Neural crest cell (in vitro differentiated cells): ENCODE results near the gene NAA35. TPM values are rescaled to one million over a fixed set of nuclear protein-coding genes. Genes with fewer than 3 reads are reported as not detected.

Experiments used
- DNase-seq: peaks from one replicate; pipeline ENCODE4 v3.0.0; 2021; ENCODE audit warnings: low read depth, mixed read lengths, low spot score
- H3K27ac Mint-ChIP-seq: one replicate; pipeline ENCODE4 v1.8.0; 2021; ENCODE audit warnings: mild to moderate bottlenecking, mixed read lengths; ENCODE audit not compliant: unreplicated experiment
- H3K27me3 Mint-ChIP-seq: 2 replicates; pipeline ENCODE4 v1.8.0; 2021; ENCODE audit warnings: low read depth, mild to moderate bottlenecking, mixed read lengths
- H3K36me3 Mint-ChIP-seq: 2 replicates; pipeline ENCODE4 v1.8.0; 2021; ENCODE audit warnings: low read depth, mild to moderate bottlenecking, mixed read lengths
- H3K4me1 Mint-ChIP-seq: 2 replicates; pipeline ENCODE4 v1.8.0; 2021; ENCODE audit warnings: mixed read lengths
- H3K4me3 Mint-ChIP-seq: one replicate; pipeline ENCODE4 v1.8.0; 2021; ENCODE audit warnings: mild to moderate bottlenecking, mixed read lengths
- H3K9me3 Mint-ChIP-seq: 2 replicates; pipeline ENCODE4 v1.8.0; 2021; ENCODE audit warnings: mixed read lengths
- CTCF ChIP-seq: fragments of 200-600 bp; sonication (generic); conservative IDR thresholded peaks from 2 replicates; pipeline ENCODE4 v1.5.0; 2021; ENCODE audit warnings: antibody characterized with exemption, mild to moderate bottlenecking
- long read RNA-seq: library from polyadenylated mRNA; unstranded; transcript quantifications from one replicate; pipeline ENCODE4 v2.0.0, GENCODE V29; 2020
- total RNA-seq: library from RNA; stranded (reverse); gene quantifications from 2 replicates; pipeline ENCODE4 v1.2.1, GENCODE V29; 2021

Gene NAA35
- total RNA-seq = 35.3 and 35.8 TPM in 2 replicates
- long read RNA-seq, transcript NAA35-201 (23 exons, 2,649 nt) = major isoform, 18 of 54 reads
- long read RNA-seq, partial matches to known transcripts = 14 of 54 reads
- long read RNA-seq, other reads (novel, unspliced or antisense) = 22 of 54 reads

GRCh38 chr9:85940832-85941621 is at the start of gene NAA35:
Gene NAA35 (plus strand): TSS chr9:85941146. CDS start chr9:85942160, 1,014 bp downstream.
- Mint-ChIP-seq H3K27me3 (no peaks in the 10 kb centered on the region), H3K4me3 (peak within 1 kb of the TSS; percentile 94), H3K36me3 (peaks cover 2% of the 10 kb centered on the region), H3K9me3 (peaks cover 3% of the 10 kb centered on the region), H3K27ac (peak within 1 kb of the TSS; percentile 99), H3K4me1 (peaks cover 18% of the 10 kb centered on the region)
- peak; percentile 99 for DNase-seq
- TF ChIP-seq CTCF = no peak

GRCh38 chr9:85892401-85892800 is 48.5 kb upstream of the NAA35 start:
- TF ChIP-seq CTCF = no peak
- H3K9me3 Mint-ChIP-seq = no peaks in the 10 kb centered on the region
- peaks cover 2% of the 10 kb centered on the region for H3K36me3 Mint-ChIP-seq
- no peaks in the 10 kb centered on the region for H3K4me1 Mint-ChIP-seq
- DNase-seq = no peak
- H3K4me3 Mint-ChIP-seq = no peak overlapping the region
- H3K27me3 Mint-ChIP-seq = no peaks in the 10 kb centered on the region
- no peak overlapping the region for H3K27ac Mint-ChIP-seq

DNA sequence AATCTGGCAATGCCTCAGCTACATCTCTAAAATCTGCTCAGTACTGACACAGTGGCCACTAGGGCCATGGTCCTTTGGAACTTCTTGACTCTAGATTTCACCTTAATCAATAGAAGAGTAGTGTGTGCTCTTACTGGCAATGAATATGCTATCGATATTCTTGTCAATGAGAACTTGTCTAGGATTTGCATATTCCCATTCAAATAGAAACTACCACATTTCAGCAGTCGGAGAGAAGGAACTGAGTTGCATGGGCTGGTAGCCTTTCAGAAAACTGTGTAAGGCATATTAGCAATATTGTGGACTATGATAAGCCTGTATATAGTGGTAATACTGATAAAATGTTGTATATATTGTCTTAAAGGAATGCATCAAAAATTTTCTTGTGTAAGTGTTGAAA is 45.3 kb upstream of the NAA35 start:
- Mint-ChIP-seq H3K4me3 (no peak overlapping the region), H3K27ac (no peak overlapping the region), H3K9me3 (no peaks in the 10 kb centered on the region), H3K4me1 (no peaks in the 10 kb centered on the region), H3K27me3 (no peaks in the 10 kb centered on the region), H3K36me3 (peaks cover 2% of the 10 kb centered on the region)
- DNase-seq = no peak
- TF ChIP-seq CTCF = no peak

DNA sequence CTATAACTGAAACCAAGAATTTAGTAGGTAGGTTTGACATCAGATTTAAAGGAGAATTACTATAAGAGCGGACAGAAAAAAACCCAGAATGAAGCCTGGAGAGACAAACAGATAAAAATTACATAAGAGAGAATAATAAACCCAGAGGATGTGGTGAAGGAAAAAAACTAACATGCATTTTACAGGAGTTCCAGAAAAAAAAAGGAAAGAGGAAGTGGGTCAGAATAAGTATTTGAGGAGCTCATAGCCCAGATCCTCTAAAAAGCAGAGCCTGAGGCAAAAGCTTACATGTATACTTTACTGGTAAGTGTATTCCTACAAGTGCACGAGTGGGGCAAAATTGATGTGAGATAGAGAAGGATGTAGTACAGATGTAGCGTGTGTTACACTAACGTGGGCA is 43.1 kb upstream of the NAA35 start:
- no peak overlapping the region for H3K27ac Mint-ChIP-seq
- no peaks in the 10 kb centered on the region for H3K27me3 Mint-ChIP-seq
- H3K36me3 Mint-ChIP-seq = no peaks in the 10 kb centered on the region
- no peak overlapping the region for H3K4me3 Mint-ChIP-seq
- TF ChIP-seq CTCF = no peak
- no peaks in the 10 kb centered on the region for H3K4me1 Mint-ChIP-seq
- no peak for DNase-seq
- no peaks in the 10 kb centered on the region for H3K9me3 Mint-ChIP-seq

DNA sequence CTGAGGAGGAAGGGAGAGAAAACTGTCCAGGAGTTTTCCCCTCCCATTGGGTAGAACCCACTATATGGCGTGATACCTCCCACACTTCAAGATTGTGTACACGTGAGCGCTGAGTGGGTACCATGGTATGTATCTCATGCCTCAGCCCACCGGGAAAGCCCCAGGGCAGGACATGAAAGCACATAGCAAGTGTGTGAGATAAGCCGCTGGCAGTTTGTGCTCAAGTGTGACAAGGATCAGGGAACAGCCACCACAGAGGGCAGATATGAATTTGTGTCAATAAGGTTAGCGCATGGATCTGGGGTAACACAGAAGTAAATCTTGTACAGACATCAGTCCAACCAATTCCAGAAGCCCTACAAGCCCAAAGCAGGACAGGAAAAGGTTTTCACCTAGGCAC is 42.6 kb upstream of the NAA35 start:
- TF ChIP-seq CTCF = no peak
- Mint-ChIP-seq H3K4me1 (no peaks in the 10 kb centered on the region), H3K27me3 (no peaks in the 10 kb centered on the region), H3K36me3 (no peaks in the 10 kb centered on the region), H3K9me3 (no peaks in the 10 kb centered on the region), H3K4me3 (no peak overlapping the region), H3K27ac (no peak overlapping the region)
- DNase-seq = no peak
